ENCODE measurements around the gene KLHL3.

KLHL3 gene

GRCh38 chr5:137734331-137734730, 1.6 kb downstream of the KLHL3 start:
- TF ChIP-seq CTCF (IDR thresholded peaks at IDR 0.05; ENCODE audit: insufficient read depth, missing control alignments) = no peak
- FAIRE-seq (no peak), DNase-seq (ENCODE audit: insufficient read length, low spot score) (no peak)

- FAIRE-seq (no peak), DNase-seq (ENCODE audit: insufficient read length, low spot score) (no peak)
- no peak for TF ChIP-seq CTCF (IDR thresholded peaks at IDR 0.05; ENCODE audit: insufficient read depth, missing control alignments)
Observed at GRCh38 chr5:137733922-137734321, 2.0 kb downstream of the KLHL3 start.

- FAIRE-seq = no peak
- no peak for DNase-seq (ENCODE audit: insufficient read length, low spot score)
- TF ChIP-seq CTCF (IDR thresholded peaks at IDR 0.05; ENCODE audit: insufficient read depth, missing control alignments) = no peak
Observed at GRCh38 chr5:137733006-137733405, 2.9 kb downstream of the KLHL3 start.

- DNase-seq (ENCODE audit: insufficient read length, low spot score) (no peak), FAIRE-seq (no peak)
- TF ChIP-seq CTCF (IDR thresholded peaks at IDR 0.05; ENCODE audit: insufficient read depth, missing control alignments) = no peak
Observed at GRCh38 chr5:137731176-137731575, 4.7 kb downstream of the KLHL3 start.

GRCh38 chr5:137730336-137730735, 5.6 kb downstream of the KLHL3 start:
- TF ChIP-seq CTCF (IDR thresholded peaks at IDR 0.05; ENCODE audit: insufficient read depth, missing control alignments) = no peak
- DNase-seq (ENCODE audit: insufficient read length, low spot score) (no peak), FAIRE-seq (no peak)

GRCh38 chr5:137728048-137728447, 7.8 kb downstream of the KLHL3 start:
- no peak for FAIRE-seq
- TF ChIP-seq CTCF (IDR thresholded peaks at IDR 0.05; ENCODE audit: insufficient read depth, missing control alignments) = no peak
- DNase-seq (ENCODE audit: insufficient read length, low spot score) = no peak

GRCh38 chr5:137727623-137728022, 8.3 kb downstream of the KLHL3 start:
- no peak for DNase-seq (ENCODE audit: insufficient read length, low spot score)
- FAIRE-seq = no peak
- no peak for TF ChIP-seq CTCF (IDR thresholded peaks at IDR 0.05; ENCODE audit: insufficient read depth, missing control alignments)

Data from D721Med (cell line).